Measurements from ENCODE around the gene DENND5A. TPM values are rescaled to one million over a fixed set of nuclear protein-coding genes. Genes with fewer than 3 reads are reported as not detected.
A peak's percentile ranks its signal among the peaks of the same experiment; 100 is the strongest.

The DENND5A gene
- total and polyA plus RNA-seq, 9 of the 15 experiments (the other 6 are each of a cell fraction or from before 2014, with no cell fraction given) = 11.7 to 130 (median 46.3) TPM

DNA sequence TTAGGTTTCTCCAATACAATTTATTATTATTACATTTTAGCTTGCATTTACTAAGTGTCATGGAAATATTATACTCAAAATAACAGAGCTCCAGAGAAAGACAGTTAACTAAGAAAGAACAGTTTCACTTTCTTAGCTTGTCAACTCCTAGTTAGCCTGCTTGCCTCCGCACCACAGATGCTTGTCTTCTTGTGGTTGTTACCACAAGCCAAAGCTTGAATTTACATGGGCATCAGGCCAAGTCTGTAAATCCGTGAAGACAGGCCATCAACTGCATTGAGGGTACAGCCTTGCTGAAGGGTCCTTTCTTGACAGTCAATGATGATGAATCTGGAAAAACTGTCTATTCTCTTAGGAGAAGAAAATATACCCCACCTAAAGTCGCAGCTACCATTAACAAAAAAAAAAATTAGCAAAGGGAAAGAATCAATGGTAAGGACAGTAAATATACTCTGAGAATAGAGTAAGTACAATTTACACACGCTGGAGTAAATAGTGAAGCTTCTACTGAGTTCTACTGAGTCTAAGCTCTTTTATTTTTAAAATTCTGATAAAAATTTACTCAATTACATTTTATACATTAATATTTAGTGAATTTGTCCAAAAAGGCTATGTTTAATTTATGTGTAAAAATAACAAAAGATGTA lies 15.6 kb upstream of the DENND5A start (continued):
- peak; percentile 41; the same call in 1 of the 2 replicates for TF ChIP-seq TEAD4 (IDR thresholded peaks at IDR 0.05; ENCODE audit: low read length)
- no peak for TF ChIP-seq TEAD4 (CRISPR knock-in tag; IDR thresholded peaks at IDR 0.05; ENCODE audit: borderline replicate concordance)
- TF ChIP-seq IFI16 (CRISPR knock-in tag; IDR thresholded peaks at IDR 0.05) = no peak
- no peak for TF ChIP-seq NFXL1 (CRISPR knock-in tag; IDR thresholded peaks at IDR 0.05)
- TF ChIP-seq SNRNP70 (optimal IDR thresholded peaks at IDR 0.05; ENCODE audit: low read depth, low read length) = no peak
- no peak for TF ChIP-seq BRF1 (IDR thresholded peaks at IDR 0.05; ENCODE audit: borderline replicate concordance, extremely low read depth, insufficient read length)
- TF ChIP-seq, protein P1, sequence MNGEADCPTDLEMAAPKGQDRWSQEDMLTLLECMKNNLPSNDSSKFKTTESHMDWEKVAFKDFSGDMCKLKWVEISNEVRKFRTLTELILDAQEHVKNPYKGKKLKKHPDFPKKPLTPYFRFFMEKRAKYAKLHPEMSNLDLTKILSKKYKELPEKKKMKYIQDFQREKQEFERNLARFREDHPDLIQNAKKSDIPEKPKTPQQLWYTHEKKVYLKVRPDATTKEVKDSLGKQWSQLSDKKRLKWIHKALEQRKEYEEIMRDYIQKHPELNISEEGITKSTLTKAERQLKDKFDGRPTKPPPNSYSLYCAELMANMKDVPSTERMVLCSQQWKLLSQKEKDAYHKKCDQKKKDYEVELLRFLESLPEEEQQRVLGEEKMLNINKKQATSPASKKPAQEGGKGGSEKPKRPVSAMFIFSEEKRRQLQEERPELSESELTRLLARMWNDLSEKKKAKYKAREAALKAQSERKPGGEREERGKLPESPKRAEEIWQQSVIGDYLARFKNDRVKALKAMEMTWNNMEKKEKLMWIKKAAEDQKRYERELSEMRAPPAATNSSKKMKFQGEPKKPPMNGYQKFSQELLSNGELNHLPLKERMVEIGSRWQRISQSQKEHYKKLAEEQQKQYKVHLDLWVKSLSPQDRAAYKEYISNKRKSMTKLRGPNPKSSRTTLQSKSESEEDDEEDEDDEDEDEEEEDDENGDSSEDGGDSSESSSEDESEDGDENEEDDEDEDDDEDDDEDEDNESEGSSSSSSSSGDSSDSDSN (IDR thresholded peaks at IDR 0.05; ENCODE audit: borderline replicate concordance in 1 of 2, low read depth in 2 of 2, low read length in 2 of 2) = no peak
- no peak for TF ChIP-seq ZNF57 (CRISPR knock-in tag; IDR thresholded peaks at IDR 0.05)
- TF ChIP-seq NFIC (IDR thresholded peaks at IDR 0.05) = peak; percentile 87
- TF ChIP-seq ZNF699 (CRISPR knock-in tag; IDR thresholded peaks at IDR 0.05; ENCODE audit: insufficient replicate concordance) = no peak
- no peak for TF ChIP-seq CEBPB (tag; IDR thresholded peaks at IDR 0.05)
- TF ChIP-seq, protein P2, sequence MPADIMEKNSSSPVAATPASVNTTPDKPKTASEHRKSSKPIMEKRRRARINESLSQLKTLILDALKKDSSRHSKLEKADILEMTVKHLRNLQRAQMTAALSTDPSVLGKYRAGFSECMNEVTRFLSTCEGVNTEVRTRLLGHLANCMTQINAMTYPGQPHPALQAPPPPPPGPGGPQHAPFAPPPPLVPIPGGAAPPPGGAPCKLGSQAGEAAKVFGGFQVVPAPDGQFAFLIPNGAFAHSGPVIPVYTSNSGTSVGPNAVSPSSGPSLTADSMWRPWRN (IDR thresholded peaks at IDR 0.05; ENCODE audit: low read depth) = peak; percentile 45; the same call in 1 of the 2 replicates
- no peak for TF ChIP-seq POLR2AphosphoS2 (IDR thresholded peaks at IDR 0.05; ENCODE audit: low read length)
- no peak for TF ChIP-seq FOXK1 (CRISPR knock-in tag; IDR thresholded peaks at IDR 0.05; ENCODE audit: borderline replicate concordance)
- no peak for TF ChIP-seq MYC (IDR thresholded peaks at IDR 0.05; ENCODE audit: low read depth, low read length)
- TF ChIP-seq MYC (CRISPR knock-in tag; IDR thresholded peaks at IDR 0.05; ENCODE audit: borderline replicate concordance, low read depth) = no peak
- no peak for TF ChIP-seq ZNF324 (CRISPR knock-in tag; IDR thresholded peaks at IDR 0.05)
- TF ChIP-seq KDM1A (IDR thresholded peaks at IDR 0.05) = peak; percentile 54 to 63
- TF ChIP-seq POLR2G (IDR thresholded peaks at IDR 0.05; ENCODE audit: low read depth, low read length) = no peak
- no peak for TF ChIP-seq SP2 (IDR thresholded peaks at IDR 0.05; ENCODE audit: extremely low read depth, low read depth, low read length, poor library complexity, severe bottlenecking)
- no peak for TF ChIP-seq ZNF133 (CRISPR knock-in tag; IDR thresholded peaks at IDR 0.05)
- TF ChIP-seq XRCC3 (IDR thresholded peaks at IDR 0.05) = no peak
- TF ChIP-seq ZC3H8 (IDR thresholded peaks at IDR 0.05) = no peak
- TF ChIP-seq MAFF (IDR thresholded peaks at IDR 0.05; ENCODE audit: low read length) = no peak
- 0 out of 2 replicates have a peak, but pooled peaks have one; percentile 24 for TF ChIP-seq HDAC2 (IDR thresholded peaks at IDR 0.05)
